GM18526 (cell line): ENCODE results near the gene STAT1.

Source experiments
- POLR2A ChIP-seq: IDR thresholded peaks from 3 replicates; pipeline ENCODE4 v1.6.1; 2011; ENCODE audit not compliant: insufficient read length; ENCODE audit errors: extremely low read depth

Gene STAT1

GRCh38 chr2:191013932-191014652, at the start of gene STAT1:
Gene STAT1 (minus strand): TSS chr2:191014171. CDS start chr2:191010003, 4,168 bp downstream.
- peak; percentile 100 for TF ChIP-seq POLR2A

- no peak for TF ChIP-seq POLR2A
Measured at GRCh38 chr2:191063584-191063983, 49.6 kb upstream of the STAT1 start.

- TF ChIP-seq POLR2A: no peak
Measured at GRCh38 chr2:191061381-191061980, 47.5 kb upstream of the STAT1 start.

- no peak for TF ChIP-seq POLR2A
Measured at GRCh38 chr2:191059308-191059707, 45.3 kb upstream of the STAT1 start.

- no peak for TF ChIP-seq POLR2A
Measured at GRCh38 chr2:191056228-191056627, 42.3 kb upstream of the STAT1 start.

GRCh38 chr2:191053256-191053655, 39.3 kb upstream of the STAT1 start:
- no peak for TF ChIP-seq POLR2A

- no peak for TF ChIP-seq POLR2A
Measured at GRCh38 chr2:191051825-191052778, 38.1 kb upstream of the STAT1 start.

- no peak for TF ChIP-seq POLR2A
Measured at GRCh38 chr2:191051177-191051576, 37.2 kb upstream of the STAT1 start.

- no peak for TF ChIP-seq POLR2A
Measured at GRCh38 chr2:191050640-191050987, 36.6 kb upstream of the STAT1 start.

- TF ChIP-seq POLR2A: no peak
Measured at GRCh38 chr2:191049728-191050639, 36.0 kb upstream of the STAT1 start.

GRCh38 chr2:191048073-191048472, 34.1 kb upstream of the STAT1 start:
- TF ChIP-seq POLR2A: no peak

- TF ChIP-seq POLR2A: no peak
Measured at GRCh38 chr2:191045141-191045540, 31.2 kb upstream of the STAT1 start.

GRCh38 chr2:191043438-191043837, 29.5 kb upstream of the STAT1 start:
- no peak for TF ChIP-seq POLR2A

- no peak for TF ChIP-seq POLR2A
Measured at GRCh38 chr2:191041418-191042161, 27.6 kb upstream of the STAT1 start.
